Lung (tissue), 12 donors: ENCODE measurements around the gene DCLK1. TPM values are rescaled to one million over a fixed set of nuclear protein-coding genes. Genes with fewer than 3 reads are reported as not detected.

ENCODE experiments used
- ATAC-seq: fragments of 200-7000 bp; cut with Tn5 transposase; one replicate; pipeline ENCODE4 v1.9.1; 2020; ENCODE audit warnings: moderate number of reproducible peaks; ENCODE audit not compliant: insufficient read depth, low FRiP score
- DNase-seq, 3 donors: peaks; one replicate each; pipeline ENCODE4 v3.0.0-alpha.2; 2013 to 2017
- H3K27ac ChIP-seq, 2 donors: one replicate each; pipeline ENCODE4 v1.5.1; 2013; ENCODE audit warnings: mild to moderate bottlenecking in 2 of 2, moderate library complexity in 2 of 2, control low read depth in 1 of 2, inconsistent platforms in 1 of 2, low read depth in 1 of 2, low read length in 1 of 2
- H3K27me3 ChIP-seq, 3 donors: one replicate each; pipeline ENCODE4 v1.5.1; 2013; ENCODE audit warnings: low read length in 2 of 3; ENCODE audit not compliant: control insufficient read depth in 3 of 3, insufficient read depth in 3 of 3
- H3K36me3 ChIP-seq, 4 donors: one replicate each; pipeline ENCODE4 v1.5.1; 2013; ENCODE audit warnings: low read length in 4 of 4, mild to moderate bottlenecking in 1 of 4, moderate library complexity in 1 of 4; ENCODE audit not compliant: control insufficient read depth in 4 of 4, insufficient read depth in 4 of 4
- H3K4me1 ChIP-seq, 5 donors: one replicate each; pipeline ENCODE4 v1.5.1; 2013; ENCODE audit warnings: low read length in 5 of 5, mild to moderate bottlenecking in 2 of 5, moderate library complexity in 1 of 5; ENCODE audit not compliant: control insufficient read depth in 5 of 5, insufficient read depth in 5 of 5
- H3K4me3 ChIP-seq: one replicate; pipeline ENCODE4 v1.5.1; 2013; ENCODE audit warnings: mild to moderate bottlenecking, control low read depth, moderate library complexity
- H3K9ac ChIP-seq, 2 donors: one replicate each; pipeline ENCODE4 v1.5.1; 2013; ENCODE audit warnings: low read length in 2 of 2, control low read depth in 1 of 2; ENCODE audit not compliant: insufficient read depth in 1 of 2
- H3K9me3 ChIP-seq, 4 donors: one replicate each; pipeline ENCODE4 v1.5.1; 2013; ENCODE audit warnings: low read length in 3 of 4, mild to moderate bottlenecking in 1 of 4, moderate library complexity in 1 of 4; ENCODE audit not compliant: control insufficient read depth in 4 of 4, insufficient read depth in 3 of 4
- WGBS, 2 donors: extraction: QIAGEN DNeasy Blood & Tissue Kit; methylation state at CpG; one replicate each; pipeline ENCODE4 v1.1.7; 2013; 5-methylcytosine and 5-hydroxymethylcytosine counted together
- polyA plus RNA-seq, 2 donors: library from polyadenylated mRNA; stranded (reverse); fragments of 200-250 nt; gene quantifications; one replicate each; pipeline ENCODE4 v1.2.1, GENCODE V29; 2013
- total RNA-seq, 2 donors: library from RNA; depleted of rRNA in 1 of 2; stranded (reverse); fragments of >200 nt in 1 of 2; gene quantifications; one replicate each; pipeline ENCODE4 v1.2.1, GENCODE V29; 2014 to 2021
- TF ChIP-seq, protein P1 (sequence below): IDR thresholded peaks from 2 replicates; pipeline ENCODE4 v1.5.1; 2012; ENCODE audit warnings: mild to moderate bottlenecking; ENCODE audit errors: control extremely low read depth, extremely low read depth
- donor health status: control.
- donor health status: control.
- donor health status: Bipolar disorder and iron deficiency.
- donor health status: healthy.
- donor health status: DM: yes; HTN: yes; CAD: no.

DCLK1 gene
- total and polyA plus RNA-seq, 4 donors, result 1.2 to 23.5 (median 7.0) TPM

DNA sequence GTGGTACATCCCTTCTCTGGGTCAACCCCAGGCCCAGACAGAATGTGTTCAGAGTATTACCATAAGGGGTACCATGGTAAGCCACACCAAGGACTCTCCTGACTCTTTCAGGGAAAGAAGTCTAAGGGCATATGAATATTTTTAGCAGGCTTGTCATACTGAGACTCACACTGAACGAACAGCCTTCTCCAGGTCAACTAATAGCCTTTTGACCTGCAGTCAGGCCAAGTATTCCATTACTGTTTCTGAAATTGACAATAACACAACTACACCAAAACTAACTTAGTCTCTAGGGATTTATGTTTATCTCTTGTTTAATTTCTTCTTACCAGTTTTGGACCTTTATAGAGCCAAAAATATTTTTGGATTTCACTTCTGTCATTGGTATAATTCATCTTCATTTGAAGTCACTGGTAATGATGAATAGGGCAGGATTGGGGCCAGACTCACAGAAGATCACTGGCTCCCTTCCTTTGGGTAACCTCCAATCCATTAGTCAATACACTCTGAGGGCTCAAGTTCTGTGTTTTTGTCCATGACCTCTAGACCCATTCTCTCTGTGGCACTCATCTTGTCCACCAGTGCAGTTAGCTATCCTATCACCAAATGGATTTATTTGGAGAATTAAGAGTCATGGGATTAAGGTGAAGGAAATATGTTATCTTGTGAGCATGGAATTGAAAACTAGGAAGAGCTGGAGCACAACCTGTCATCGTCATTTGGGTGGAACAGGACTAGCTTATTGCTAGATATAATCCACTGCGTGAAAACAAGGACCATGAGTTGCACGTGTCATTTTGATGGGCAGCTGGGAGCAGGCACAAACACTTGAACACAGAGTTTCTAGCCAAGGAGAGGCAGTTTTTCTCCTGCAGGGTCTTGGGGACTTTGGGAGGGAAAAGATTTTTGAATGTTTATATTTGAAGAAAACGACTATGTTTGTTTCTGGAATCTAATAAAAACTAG is 313.3 kb downstream of the DCLK1 start:
- Histone ChIP-seq H3K4me1 (no peaks in the 10 kb centered on the region), H3K4me3 (no peak overlapping the region), H3K9me3 (no peaks in the 10 kb centered on the region), H3K9ac (no peak overlapping the region), H3K27me3 (no peaks in the 10 kb centered on the region), H3K27ac (no peak overlapping the region), H3K36me3 (no peaks in the 10 kb centered on the region)
- ATAC-seq (no peak), DNase-seq (no peak)
- TF ChIP-seq, protein P1, sequence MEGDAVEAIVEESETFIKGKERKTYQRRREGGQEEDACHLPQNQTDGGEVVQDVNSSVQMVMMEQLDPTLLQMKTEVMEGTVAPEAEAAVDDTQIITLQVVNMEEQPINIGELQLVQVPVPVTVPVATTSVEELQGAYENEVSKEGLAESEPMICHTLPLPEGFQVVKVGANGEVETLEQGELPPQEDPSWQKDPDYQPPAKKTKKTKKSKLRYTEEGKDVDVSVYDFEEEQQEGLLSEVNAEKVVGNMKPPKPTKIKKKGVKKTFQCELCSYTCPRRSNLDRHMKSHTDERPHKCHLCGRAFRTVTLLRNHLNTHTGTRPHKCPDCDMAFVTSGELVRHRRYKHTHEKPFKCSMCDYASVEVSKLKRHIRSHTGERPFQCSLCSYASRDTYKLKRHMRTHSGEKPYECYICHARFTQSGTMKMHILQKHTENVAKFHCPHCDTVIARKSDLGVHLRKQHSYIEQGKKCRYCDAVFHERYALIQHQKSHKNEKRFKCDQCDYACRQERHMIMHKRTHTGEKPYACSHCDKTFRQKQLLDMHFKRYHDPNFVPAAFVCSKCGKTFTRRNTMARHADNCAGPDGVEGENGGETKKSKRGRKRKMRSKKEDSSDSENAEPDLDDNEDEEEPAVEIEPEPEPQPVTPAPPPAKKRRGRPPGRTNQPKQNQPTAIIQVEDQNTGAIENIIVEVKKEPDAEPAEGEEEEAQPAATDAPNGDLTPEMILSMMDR, result no peak
- WGBS, 2 donors, result 57 to 79% methylated on average over 5 of the region's 5 CpGs

DNA sequence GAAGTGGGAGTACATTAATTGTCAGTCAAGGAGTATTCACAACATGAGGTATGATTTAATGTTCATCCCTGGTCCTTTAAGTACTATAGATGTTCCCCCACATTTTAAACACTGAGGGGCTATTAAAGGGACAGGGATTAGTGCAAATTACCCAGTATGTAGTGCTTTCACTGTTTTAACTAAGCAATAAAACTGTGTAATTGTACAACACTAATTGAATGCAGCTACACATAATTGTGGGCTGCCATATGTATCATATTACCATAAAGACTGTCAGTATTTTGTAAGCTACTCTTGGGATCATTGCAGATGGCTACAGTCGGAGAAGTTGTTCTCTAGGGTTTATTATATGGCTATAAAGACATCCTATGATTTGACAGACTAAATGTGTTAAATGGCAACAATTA is 316.6 kb downstream of the DCLK1 start:
- no peaks in the 10 kb centered on the region for H3K9me3 ChIP-seq
- WGBS, 2 donors, result 83 to 90% methylated on average over 1 of the region's 1 CpG
- ATAC-seq (no peak), DNase-seq (no peak)
- no peak overlapping the region for H3K27ac ChIP-seq
- no peaks in the 10 kb centered on the region for H3K27me3 ChIP-seq
- TF ChIP-seq, protein P1, result no peak
- H3K9ac ChIP-seq, result no peak overlapping the region
- no peaks in the 10 kb centered on the region for H3K4me1 ChIP-seq
- no peak overlapping the region for H3K4me3 ChIP-seq
- no peaks in the 10 kb centered on the region for H3K36me3 ChIP-seq

DNA sequence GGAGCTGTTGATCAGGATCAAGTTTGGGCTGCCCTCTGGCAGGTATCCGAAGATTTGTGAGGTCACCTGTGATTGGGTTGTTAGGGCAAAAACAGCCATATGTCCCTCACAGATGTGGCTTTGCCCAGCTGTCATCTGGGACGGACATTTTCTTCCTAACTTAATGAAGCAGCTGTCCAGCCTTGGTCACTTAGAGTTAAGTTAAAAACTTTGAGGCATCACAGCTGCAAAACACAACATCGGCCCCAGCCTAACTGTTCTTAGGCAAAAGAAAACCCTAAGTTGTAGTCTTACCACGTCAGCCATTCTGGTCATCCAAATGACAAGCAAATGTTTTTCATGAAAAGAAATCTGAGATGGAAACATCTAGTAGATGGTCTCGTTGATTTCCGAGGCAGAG is 318.4 kb downstream of the DCLK1 start:
- WGBS, 2 donors, result 65 to 74% methylated on average over 6 of the region's 6 CpGs

More for the DNA sequence above, 318.4 kb downstream of the DCLK1 start:
- no peaks in the 10 kb centered on the region for H3K4me1 ChIP-seq
- no peaks in the 10 kb centered on the region for H3K9me3 ChIP-seq
- ATAC-seq, result no peak
- DNase-seq, result peak in 2 of 3 donors; percentile 17 to 48
- TF ChIP-seq, protein P1, result no peak
- no peak overlapping the region for H3K4me3 ChIP-seq
- no peaks in the 10 kb centered on the region for H3K27me3 ChIP-seq
- no peak overlapping the region for H3K27ac ChIP-seq
- no peak overlapping the region for H3K9ac ChIP-seq
- H3K36me3 ChIP-seq, result no peaks in the 10 kb centered on the region
